Neutrophil (primary cell): ENCODE data around the gene KCNQ2.

ENCODE experiments used
- H3K27ac ChIP-seq: fragments of 200-600 bp; sonication (generic); 2 replicates; pipeline ENCODE4 v1.5.1; 2016; ENCODE audit warnings: mild to moderate bottlenecking, moderate library complexity
- H3K27me3 ChIP-seq: fragments of 200-600 bp; sonication (generic); 2 replicates; pipeline ENCODE4 v1.6.0; 2016; ENCODE audit warnings: mild to moderate bottlenecking
- H3K36me3 ChIP-seq: fragments of 200-600 bp; sonication (generic); 2 replicates; pipeline ENCODE4 v1.5.1; 2017
- H3K4me1 ChIP-seq, 2 experiments: fragments of 200-600 bp in 1 of 2; sonication (generic) in 1 of 2; 1 replicate in 1 of 2; 2 replicates in 1 of 2; pipeline versions ENCODE4 v1.5.1 to v1.6.1; 2013 to 2016; ENCODE audit warnings: low read depth in 1 of 2, low read length in 1 of 2, mild to moderate bottlenecking in 1 of 2, moderate library complexity in 1 of 2; ENCODE audit not compliant: control insufficient read depth in 1 of 2, insufficient read depth in 1 of 2
- H3K4me3 ChIP-seq, 2 experiments: fragments of 200-600 bp in 1 of 2; sonication (generic) in 1 of 2; 1 replicate in 1 of 2; 2 replicates in 1 of 2; pipeline ENCODE4 v1.5.1; 2013 to 2016; ENCODE audit warnings: low read depth in 1 of 2, low read length in 1 of 2, mild to moderate bottlenecking in 1 of 2, moderate library complexity in 1 of 2
- H3K9me3 ChIP-seq: fragments of 200-600 bp; sonication (generic); 2 replicates; pipeline ENCODE4 v1.5.1; 2016
- TF ChIP-seq, protein P1 (sequence below): fragments of 200-600 bp; sonication (generic); IDR thresholded peaks from 2 replicates; pipeline ENCODE4 v1.5.1; 2016; ENCODE audit warnings: antibody characterized with exemption

Gene KCNQ2

DNA sequence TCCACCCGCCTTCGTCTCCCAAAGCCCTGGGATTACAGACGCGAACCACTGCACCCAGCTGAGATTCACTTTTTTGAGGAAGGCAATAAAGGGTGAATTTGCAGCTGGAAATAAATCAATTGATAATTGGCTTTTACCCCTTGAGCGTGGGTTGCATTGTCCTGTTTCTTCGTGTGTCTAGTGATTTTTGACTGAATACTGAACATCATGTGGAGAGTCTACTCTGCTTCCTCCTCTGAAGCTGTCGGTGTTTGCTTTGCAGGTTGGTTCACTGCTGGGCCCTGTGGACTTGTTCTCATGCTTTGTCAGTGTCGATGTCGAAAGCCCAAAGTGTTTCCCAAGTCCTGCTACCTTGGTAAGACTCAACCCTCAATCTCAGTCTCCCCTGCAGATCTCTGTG is 32.2 kb upstream of the KCNQ2 start:
- Histone ChIP-seq H3K36me3 (no peaks in the 10 kb centered on the region), H3K27ac (no peak overlapping the region), H3K9me3 (no peaks in the 10 kb centered on the region), H3K4me3 (no peak overlapping the region), H3K4me1 (no peaks in the 10 kb centered on the region), H3K27me3 (peaks cover 68% of the 10 kb centered on the region)
- TF ChIP-seq, protein P1, sequence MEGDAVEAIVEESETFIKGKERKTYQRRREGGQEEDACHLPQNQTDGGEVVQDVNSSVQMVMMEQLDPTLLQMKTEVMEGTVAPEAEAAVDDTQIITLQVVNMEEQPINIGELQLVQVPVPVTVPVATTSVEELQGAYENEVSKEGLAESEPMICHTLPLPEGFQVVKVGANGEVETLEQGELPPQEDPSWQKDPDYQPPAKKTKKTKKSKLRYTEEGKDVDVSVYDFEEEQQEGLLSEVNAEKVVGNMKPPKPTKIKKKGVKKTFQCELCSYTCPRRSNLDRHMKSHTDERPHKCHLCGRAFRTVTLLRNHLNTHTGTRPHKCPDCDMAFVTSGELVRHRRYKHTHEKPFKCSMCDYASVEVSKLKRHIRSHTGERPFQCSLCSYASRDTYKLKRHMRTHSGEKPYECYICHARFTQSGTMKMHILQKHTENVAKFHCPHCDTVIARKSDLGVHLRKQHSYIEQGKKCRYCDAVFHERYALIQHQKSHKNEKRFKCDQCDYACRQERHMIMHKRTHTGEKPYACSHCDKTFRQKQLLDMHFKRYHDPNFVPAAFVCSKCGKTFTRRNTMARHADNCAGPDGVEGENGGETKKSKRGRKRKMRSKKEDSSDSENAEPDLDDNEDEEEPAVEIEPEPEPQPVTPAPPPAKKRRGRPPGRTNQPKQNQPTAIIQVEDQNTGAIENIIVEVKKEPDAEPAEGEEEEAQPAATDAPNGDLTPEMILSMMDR, result no peak

DNA sequence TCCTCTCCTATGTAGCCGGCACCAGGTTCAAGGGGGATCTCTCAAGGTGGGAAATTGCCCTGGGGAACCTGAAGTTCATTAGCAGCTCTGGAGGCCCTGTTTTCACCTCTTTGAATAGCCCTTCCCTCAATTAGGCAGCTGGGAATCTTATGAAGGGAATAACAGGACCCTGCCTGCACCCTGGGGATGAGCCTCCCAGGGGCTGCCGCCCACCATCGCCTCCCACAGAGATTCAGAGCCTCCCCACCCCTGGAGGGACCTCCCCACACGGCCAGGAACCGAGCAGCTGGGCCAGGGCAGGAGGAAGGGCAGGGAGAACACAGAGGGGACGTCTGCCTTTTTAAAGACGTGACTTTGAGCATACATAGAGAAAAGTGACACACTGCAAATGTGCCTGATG is 31.1 kb upstream of the KCNQ2 start:
- no peaks in the 10 kb centered on the region for H3K36me3 ChIP-seq
- peaks cover 71% of the 10 kb centered on the region for H3K27me3 ChIP-seq
- H3K4me3 ChIP-seq, result no peak overlapping the region
- peaks cover 0 to 3% of the 10 kb centered on the region in 2 experiments for H3K4me1 ChIP-seq
- TF ChIP-seq, protein P1, result no peak
- H3K9me3 ChIP-seq, result no peaks in the 10 kb centered on the region
- no peak overlapping the region for H3K27ac ChIP-seq

DNA sequence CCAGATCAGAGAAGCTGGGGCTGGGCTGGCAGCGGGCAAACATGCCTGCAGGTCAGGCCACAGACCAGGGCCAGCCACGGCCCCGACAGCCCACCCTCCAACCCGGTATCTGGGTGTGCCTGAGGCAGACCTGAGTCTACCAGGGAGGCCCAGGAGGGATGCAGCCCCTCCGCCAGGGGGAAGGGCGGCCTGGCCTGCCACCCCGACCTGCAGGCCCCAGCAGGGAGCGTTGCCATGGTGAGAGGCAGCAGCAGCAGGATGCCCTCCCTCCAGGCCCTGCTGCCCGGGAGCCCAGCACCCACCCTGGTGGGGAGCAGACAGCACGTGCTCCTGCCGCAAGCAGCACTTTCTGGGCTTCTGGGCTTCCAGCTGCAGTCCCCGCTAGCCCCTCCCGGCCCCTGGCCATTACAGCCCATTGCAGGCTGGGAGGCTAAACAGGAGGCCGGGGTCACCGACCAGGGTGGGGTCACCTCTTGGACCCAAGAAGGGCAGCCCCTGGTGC is 30.3 kb upstream of the KCNQ2 start:
- H3K27ac ChIP-seq, result no peak overlapping the region
- TF ChIP-seq, protein P1, result no peak
- no peak overlapping the region for H3K4me3 ChIP-seq
- H3K4me1 ChIP-seq, result peaks cover 0 to 3% of the 10 kb centered on the region in 2 experiments
- H3K9me3 ChIP-seq, result no peaks in the 10 kb centered on the region
- H3K27me3 ChIP-seq, result peaks cover 74% of the 10 kb centered on the region
- H3K36me3 ChIP-seq, result no peaks in the 10 kb centered on the region

DNA sequence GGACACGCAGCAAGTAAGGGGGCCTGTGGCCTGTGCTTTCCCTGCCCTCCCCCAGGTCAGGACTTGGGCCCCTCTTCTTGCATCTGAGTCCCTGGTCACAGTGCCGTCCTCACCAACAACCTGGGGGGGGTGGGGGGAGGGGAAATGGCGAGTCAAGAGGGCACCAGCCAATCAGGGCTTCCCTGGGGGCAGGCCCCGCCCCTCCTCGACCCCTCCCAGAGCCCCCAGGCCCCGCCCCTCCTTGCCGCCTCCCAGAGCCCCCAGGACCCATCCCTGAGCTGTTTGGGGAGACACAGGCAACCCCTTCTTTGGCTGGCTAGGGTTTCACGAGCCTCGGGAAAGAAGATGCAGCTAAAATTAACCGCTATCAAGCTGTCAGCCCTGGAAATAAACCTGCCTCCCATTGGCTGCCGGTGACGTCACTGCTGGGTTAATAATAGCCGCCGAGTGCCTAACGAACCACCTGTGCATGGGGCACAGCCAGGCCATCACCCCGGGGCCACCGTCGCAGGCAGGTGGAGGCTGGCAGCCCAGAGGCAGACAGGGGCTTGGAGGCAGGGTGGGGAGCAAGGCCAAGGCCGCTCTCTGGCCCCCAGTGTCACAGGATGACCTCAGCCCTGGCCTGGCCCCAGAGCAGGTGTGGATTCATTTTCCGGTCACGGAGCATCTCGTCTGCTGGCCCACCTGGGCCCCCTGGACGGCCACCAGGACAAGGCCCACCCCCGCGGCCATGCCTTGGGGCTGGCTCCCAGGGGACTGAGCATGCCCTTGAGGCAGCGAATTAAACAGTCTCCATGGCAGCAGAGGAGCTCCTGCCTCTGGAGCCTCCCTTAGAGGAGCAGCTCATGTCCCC is 29.6 kb upstream of the KCNQ2 start:
- H3K9me3 ChIP-seq, result no peaks in the 10 kb centered on the region
- H3K4me3 ChIP-seq, result no peak overlapping the region
- peaks cover 78% of the 10 kb centered on the region for H3K27me3 ChIP-seq
- peaks cover 0 to 3% of the 10 kb centered on the region in 2 experiments for H3K4me1 ChIP-seq
- TF ChIP-seq, protein P1, result no peak
- no peak overlapping the region for H3K27ac ChIP-seq
- H3K36me3 ChIP-seq, result no peaks in the 10 kb centered on the region

DNA sequence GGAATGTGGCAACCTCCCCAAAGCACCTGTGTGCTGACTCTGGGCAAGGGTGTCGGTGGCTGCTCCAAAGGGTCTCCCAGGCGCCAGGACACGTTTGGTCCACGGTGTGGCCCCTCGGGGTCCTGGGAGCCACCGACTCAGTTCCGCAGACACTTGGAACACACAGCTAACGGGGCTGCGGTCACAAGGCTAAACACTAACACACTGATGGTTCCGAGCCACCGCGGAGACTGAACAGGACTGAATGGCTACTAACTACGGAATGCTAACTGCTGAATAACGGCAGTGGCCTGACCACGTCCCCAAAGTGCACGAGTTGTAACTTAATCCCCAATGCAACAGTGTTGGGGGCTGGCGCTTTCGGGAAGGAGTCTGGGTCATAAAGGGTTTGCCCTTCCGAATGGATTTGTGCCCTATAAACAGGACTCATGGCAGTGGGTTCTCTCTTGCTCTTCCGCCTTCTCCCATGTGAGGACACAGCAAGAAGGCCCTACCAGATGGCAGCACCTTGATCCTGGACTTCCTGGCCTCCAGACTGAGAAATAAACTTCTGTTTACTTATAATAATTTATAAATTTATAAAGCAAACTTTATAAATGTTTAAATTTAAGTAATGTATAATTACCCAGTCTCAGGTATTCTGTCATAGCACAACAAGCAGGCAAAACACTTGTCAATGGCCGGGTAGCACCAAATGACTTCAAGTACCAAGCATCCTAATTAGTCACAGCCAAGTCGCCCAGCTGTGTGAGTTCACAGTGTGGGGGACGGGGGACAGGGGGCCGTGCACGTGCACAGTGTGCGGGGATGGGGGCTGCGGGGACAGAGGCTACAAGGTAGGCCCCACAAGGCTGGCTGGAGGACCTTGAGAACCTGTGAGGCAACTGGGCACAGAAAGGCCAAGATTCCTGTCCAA is 28.7 kb upstream of the KCNQ2 start:
- Histone ChIP-seq H3K4me3 (no peak overlapping the region), H3K9me3 (no peaks in the 10 kb centered on the region), H3K4me1 (peaks cover 3 to 6% of the 10 kb centered on the region in 2 experiments), H3K36me3 (no peaks in the 10 kb centered on the region), H3K27me3 (peaks cover 86% of the 10 kb centered on the region), H3K27ac (no peak overlapping the region)
- TF ChIP-seq, protein P1, result no peak
